NCI-H1436 (cell line): ENCODE results near the gene STRN3.
"Not testable (repeated sequence)": the region's sequence is repeated elsewhere in the genome, so short reads cannot be mapped to it uniquely, and the experiment has no call there.

Experiments used
- DNase-seq: peaks from one replicate; lab custom pipeline; 2025; lab: John Stamatoyannopoulos, UW

STRN3 gene

GRCh38 chr14:31026077-31026449 lies at the start of gene STRN3:
STRN3 (minus strand) TSS chr14:31026379; CDS start chr14:31026185, 194 bp downstream.
- DNase-seq: no peak

- no peak for DNase-seq
Observed at GRCh38 chr14:31075144-31075543, 49.0 kb upstream of the STRN3 start.

GRCh38 chr14:31071151-31071550 lies 45.0 kb upstream of the STRN3 start:
- no peak for DNase-seq

GRCh38 chr14:31070431-31070830 lies 44.3 kb upstream of the STRN3 start:
- DNase-seq: no peak

GRCh38 chr14:31069343-31069742 lies 43.2 kb upstream of the STRN3 start:
- no peak for DNase-seq

GRCh38 chr14:31068235-31068634 lies 42.1 kb upstream of the STRN3 start:
- DNase-seq: no peak

- DNase-seq: not testable (repeated sequence)
Observed at GRCh38 chr14:31062908-31063307, 36.7 kb upstream of the STRN3 start.

- DNase-seq: no peak
Observed at GRCh38 chr14:31060253-31060875, 34.2 kb upstream of the STRN3 start.

- no peak for DNase-seq
Observed at GRCh38 chr14:31059152-31059924, 33.2 kb upstream of the STRN3 start.

- no peak for DNase-seq
Observed at GRCh38 chr14:31057701-31058364, 31.7 kb upstream of the STRN3 start.

GRCh38 chr14:31057035-31057434 lies 30.9 kb upstream of the STRN3 start:
- no peak for DNase-seq

- not testable (repeated sequence) for DNase-seq
Observed at GRCh38 chr14:31052905-31053586, 26.9 kb upstream of the STRN3 start.

GRCh38 chr14:31051511-31051910 lies 25.3 kb upstream of the STRN3 start:
- no peak for DNase-seq

GRCh38 chr14:31051023-31051422 lies 24.8 kb upstream of the STRN3 start:
- no peak for DNase-seq

GRCh38 chr14:31047503-31047902 lies 21.3 kb upstream of the STRN3 start:
- no peak for DNase-seq

GRCh38 chr14:31045501-31046080 lies 19.4 kb upstream of the STRN3 start:
- DNase-seq: no peak

- no peak for DNase-seq
Observed at GRCh38 chr14:31043379-31043778, 17.2 kb upstream of the STRN3 start.

GRCh38 chr14:31042893-31043292 lies 16.7 kb upstream of the STRN3 start:
- DNase-seq: not testable (repeated sequence)

GRCh38 chr14:31042300-31042699 lies 16.1 kb upstream of the STRN3 start:
- no peak for DNase-seq

- DNase-seq: no peak
Observed at GRCh38 chr14:31038521-31039166, 12.5 kb upstream of the STRN3 start.

GRCh38 chr14:31037709-31038221 lies 11.6 kb upstream of the STRN3 start:
- DNase-seq: no peak
